ENCODE results near the gene POU2F1. TPM values are rescaled to one million over a fixed set of nuclear protein-coding genes. Genes with fewer than 3 reads are reported as not detected.

The POU2F1 gene
- polyA plus RNA-seq, 1 donor (not counting 4 experiments of a cell fraction or from before 2014, with no cell fraction given), result 3.2 TPM

DNA sequence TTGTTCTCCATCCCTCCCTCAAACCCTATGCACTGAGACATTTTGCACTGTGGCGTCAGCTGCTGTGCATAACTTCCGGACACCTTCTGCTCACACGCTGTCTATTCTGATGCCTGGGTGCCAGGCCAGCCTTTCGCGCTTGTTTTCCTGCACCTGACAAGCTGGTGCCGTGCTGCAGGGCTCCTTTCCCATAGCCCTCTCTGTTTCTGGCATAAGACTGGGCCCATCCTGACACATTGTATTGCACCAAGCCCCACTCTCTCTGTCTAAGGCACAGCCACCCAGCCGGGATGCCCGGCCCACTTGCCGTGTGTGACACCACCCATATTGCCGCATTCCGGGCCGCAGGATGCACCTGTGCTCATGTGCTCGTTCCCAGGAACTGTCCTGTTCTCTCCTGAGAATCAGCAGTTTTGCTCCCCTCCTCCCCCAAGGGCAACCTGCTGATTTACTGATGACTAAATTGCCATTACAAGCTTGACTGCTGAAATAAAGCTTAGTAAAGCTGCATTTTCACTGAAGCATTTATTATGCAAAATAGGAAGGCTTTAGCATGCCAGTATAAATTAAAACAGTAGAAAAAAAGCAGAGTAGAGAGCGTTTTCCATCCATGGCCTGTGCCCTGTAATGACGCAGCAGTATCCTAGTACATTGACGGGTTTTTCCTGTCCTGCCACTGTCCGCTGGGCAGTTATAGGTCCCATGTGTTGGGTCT lies 209.6 kb downstream of the POU2F1 start:
- Histone ChIP-seq H4K20me1 (ENCODE audit: control insufficient read depth, extremely low read depth, insufficient read depth, low read length) (no peaks in the 10 kb centered on the region), H2AFZ (ENCODE audit: control insufficient read depth, low read length) (no peak overlapping the region), H3K27me3 (ENCODE audit: control insufficient read depth, extremely low read depth, insufficient read depth, low read length) (no peaks in the 10 kb centered on the region), H3K27ac (ENCODE audit: control insufficient read depth, insufficient read depth, low read length) (no peak overlapping the region), H3K9ac (ENCODE audit: control insufficient read depth, extremely low read depth, insufficient read depth, low read length) (no peak overlapping the region), H3K79me2 (ENCODE audit: control insufficient read depth, insufficient read depth, low read length) (no peaks in the 10 kb centered on the region), H3K4me1 (ENCODE audit: control insufficient read depth, extremely low read depth, insufficient read depth, low read length) (no peaks in the 10 kb centered on the region), H3K4me2 (ENCODE audit: control insufficient read depth, extremely low read depth, insufficient read depth, low read depth, low read length) (no peak overlapping the region), H3K9me1 (ENCODE audit: control insufficient read depth, extremely low read depth, insufficient read depth, low read length) (no peaks in the 10 kb centered on the region), H3K4me3 (ENCODE audit: control insufficient read depth in 2 of 3, extremely low read depth in 1 of 3, insufficient read depth in 2 of 3, low read depth in 1 of 3, low read length in 3 of 3) (no peak overlapping the region), H3K9me3 (ENCODE audit: control insufficient read depth, low read depth, low read length) (no peaks in the 10 kb centered on the region), H3K36me3 (ENCODE audit: control insufficient read depth in 2 of 2, extremely low read depth in 1 of 2, insufficient read depth in 2 of 2, low read length in 2 of 2) (no peaks in the 10 kb centered on the region)
- DNase-seq (ENCODE audit: low read depth, low spot score), result no peak
- dilution Hi-C loops (cut with MboI; ENCODE audit: extremely low pct_ligation_motif_present, low sequenced_read_pairs), result no loop called here
- TF ChIP-seq EZH2 (IDR thresholded peaks at IDR 0.05; ENCODE audit: low read length), result no peak
- TF ChIP-seq, protein P1, sequence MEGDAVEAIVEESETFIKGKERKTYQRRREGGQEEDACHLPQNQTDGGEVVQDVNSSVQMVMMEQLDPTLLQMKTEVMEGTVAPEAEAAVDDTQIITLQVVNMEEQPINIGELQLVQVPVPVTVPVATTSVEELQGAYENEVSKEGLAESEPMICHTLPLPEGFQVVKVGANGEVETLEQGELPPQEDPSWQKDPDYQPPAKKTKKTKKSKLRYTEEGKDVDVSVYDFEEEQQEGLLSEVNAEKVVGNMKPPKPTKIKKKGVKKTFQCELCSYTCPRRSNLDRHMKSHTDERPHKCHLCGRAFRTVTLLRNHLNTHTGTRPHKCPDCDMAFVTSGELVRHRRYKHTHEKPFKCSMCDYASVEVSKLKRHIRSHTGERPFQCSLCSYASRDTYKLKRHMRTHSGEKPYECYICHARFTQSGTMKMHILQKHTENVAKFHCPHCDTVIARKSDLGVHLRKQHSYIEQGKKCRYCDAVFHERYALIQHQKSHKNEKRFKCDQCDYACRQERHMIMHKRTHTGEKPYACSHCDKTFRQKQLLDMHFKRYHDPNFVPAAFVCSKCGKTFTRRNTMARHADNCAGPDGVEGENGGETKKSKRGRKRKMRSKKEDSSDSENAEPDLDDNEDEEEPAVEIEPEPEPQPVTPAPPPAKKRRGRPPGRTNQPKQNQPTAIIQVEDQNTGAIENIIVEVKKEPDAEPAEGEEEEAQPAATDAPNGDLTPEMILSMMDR (optimal IDR thresholded peaks at IDR 0.05 in 1 of 3, IDR thresholded peaks at IDR 0.05 in 1 of 3, conservative IDR thresholded peaks at IDR 0.05 in 1 of 3; ENCODE audit: extremely low read depth in 1 of 3, insufficient read depth in 2 of 3, low read length in 3 of 3), result no peak
- no peak for FAIRE-seq

DNA sequence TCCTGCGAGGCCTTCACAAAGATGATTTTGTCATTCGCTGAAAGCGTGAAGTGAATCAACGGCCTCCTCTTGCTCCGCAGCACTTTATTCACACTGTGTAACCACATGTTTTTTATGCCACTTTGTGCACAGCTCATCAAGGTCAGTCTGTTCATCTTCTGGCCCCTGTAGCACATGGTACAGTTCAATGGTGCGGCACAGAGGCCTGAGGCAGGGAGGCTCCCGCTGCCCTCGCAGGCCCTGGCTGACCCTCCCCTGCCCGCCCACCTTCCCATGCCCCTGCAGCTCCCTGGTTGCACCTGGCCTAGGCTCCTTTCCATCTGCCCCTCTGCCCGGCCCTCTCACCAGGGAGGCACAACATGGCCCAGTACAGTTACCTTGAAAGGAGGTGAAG lies 210.2 kb downstream of the POU2F1 start:
- DNase-seq (ENCODE audit: low read depth, low spot score), result no peak
- no peaks in the 10 kb centered on the region for H3K9me1 ChIP-seq (ENCODE audit: control insufficient read depth, extremely low read depth, insufficient read depth, low read length)
- no peaks in the 10 kb centered on the region for H3K27me3 ChIP-seq (ENCODE audit: control insufficient read depth, extremely low read depth, insufficient read depth, low read length)
- no peaks in the 10 kb centered on the region for H3K9me3 ChIP-seq (ENCODE audit: control insufficient read depth, low read depth, low read length)
- TF ChIP-seq, protein P1 (optimal IDR thresholded peaks at IDR 0.05 in 1 of 3, IDR thresholded peaks at IDR 0.05 in 1 of 3, conservative IDR thresholded peaks at IDR 0.05 in 1 of 3; ENCODE audit: extremely low read depth in 1 of 3, insufficient read depth in 2 of 3, low read length in 3 of 3), result no peak
- TF ChIP-seq EZH2 (IDR thresholded peaks at IDR 0.05; ENCODE audit: low read length), result no peak
- H3K79me2 ChIP-seq (ENCODE audit: control insufficient read depth, insufficient read depth, low read length), result no peaks in the 10 kb centered on the region
- dilution Hi-C loops (cut with MboI; ENCODE audit: extremely low pct_ligation_motif_present, low sequenced_read_pairs), result no loop called here
- no peak overlapping the region for H3K4me3 ChIP-seq (ENCODE audit: control insufficient read depth in 2 of 3, extremely low read depth in 1 of 3, insufficient read depth in 2 of 3, low read depth in 1 of 3, low read length in 3 of 3)
- no peak overlapping the region for H3K27ac ChIP-seq (ENCODE audit: control insufficient read depth, insufficient read depth, low read length)
- H3K4me2 ChIP-seq (ENCODE audit: control insufficient read depth, extremely low read depth, insufficient read depth, low read depth, low read length), result no peak overlapping the region
- H2AFZ ChIP-seq (ENCODE audit: control insufficient read depth, low read length), result no peak overlapping the region
- H4K20me1 ChIP-seq (ENCODE audit: control insufficient read depth, extremely low read depth, insufficient read depth, low read length), result no peaks in the 10 kb centered on the region
- no peaks in the 10 kb centered on the region for H3K36me3 ChIP-seq (ENCODE audit: control insufficient read depth in 2 of 2, extremely low read depth in 1 of 2, insufficient read depth in 2 of 2, low read length in 2 of 2)
- H3K4me1 ChIP-seq (ENCODE audit: control insufficient read depth, extremely low read depth, insufficient read depth, low read length), result no peaks in the 10 kb centered on the region
- H3K9ac ChIP-seq (ENCODE audit: control insufficient read depth, extremely low read depth, insufficient read depth, low read length), result no peak overlapping the region
- no peak for FAIRE-seq
